Suprapubic skin (tissue), 4 donors: ENCODE measurements around the gene PLA2G2F. TPM values are rescaled to one million over a fixed set of nuclear protein-coding genes. Genes with fewer than 3 reads are reported as not detected.

Source experiments
- DNase-seq, 2 donors: peaks; one replicate each; pipeline ENCODE4 v3.0.0-alpha.2; 2019; ENCODE audit warnings: low spot score in 2 of 2
- H3K27ac ChIP-seq: fragments of 200-600 bp; sonication (generic); one replicate; pipeline ENCODE4 v1.5.1; 2019
- H3K27me3 ChIP-seq: fragments of 200-600 bp; sonication (generic); one replicate; pipeline ENCODE4 v1.5.1; 2019
- H3K36me3 ChIP-seq: fragments of 200-600 bp; sonication (generic); one replicate; pipeline ENCODE4 v1.5.1; 2019
- H3K4me1 ChIP-seq: fragments of 200-600 bp; sonication (generic); one replicate; pipeline ENCODE4 v1.5.1; 2019
- H3K4me3 ChIP-seq: fragments of 200-600 bp; sonication (generic); one replicate; pipeline ENCODE4 v1.5.1; 2019; ENCODE audit warnings: mild to moderate bottlenecking
- H3K9me3 ChIP-seq: fragments of 200-600 bp; sonication (generic); one replicate; pipeline ENCODE4 v1.5.1; 2019
- CTCF ChIP-seq, 2 donors: fragments of 200-600 bp in 1 of 2; fragments of 450-650 bp in 1 of 2; sonication (generic) in 1 of 2; IDR thresholded peaks; one replicate each; pipeline ENCODE4 v1.5.1; 2016 to 2019; ENCODE audit warnings: antibody characterized with exemption in 2 of 2, mild to moderate bottlenecking in 1 of 2, moderate library complexity in 1 of 2
- EP300 ChIP-seq: sonication (generic); formaldehyde crosslinking; IDR thresholded peaks from one replicate; pipeline ENCODE4 v1.6.1; 2017; ENCODE audit warnings: antibody characterized with exemption
- POLR2A ChIP-seq, 2 donors: fragments of 450-650 bp; IDR thresholded peaks; one replicate each; pipeline ENCODE4 v1.6.1; 2017; ENCODE audit warnings: antibody characterized with exemption in 2 of 2, mild to moderate bottlenecking in 2 of 2, moderate library complexity in 2 of 2
- POLR2AphosphoS5 ChIP-seq, 3 donors: sonication (generic); formaldehyde crosslinking; IDR thresholded peaks; one replicate each; pipeline ENCODE4 v1.6.1; 2017; ENCODE audit warnings: antibody characterized with exemption in 3 of 3
- WGBS: methylation state at CpG from one replicate; pipeline ENCODE4 v1.1.5; 2018; 5-methylcytosine and 5-hydroxymethylcytosine counted together
- total RNA-seq, 4 donors: library from RNA; depleted of rRNA; stranded (reverse); fragments of >200 nt; gene quantifications; one replicate each; pipeline ENCODE4 v1.1.0, GENCODE V29; 2016

Gene PLA2G2F
- total RNA-seq, 4 donors from 2014 or later = 11.9 to 33.8 (median 16.7) TPM

- DNase-seq = no peak
- 58% methylated on average over 9 of the region's 9 CpGs for WGBS
- H3K36me3 ChIP-seq = no peaks in the 10 kb centered on the region
- H3K4me3 ChIP-seq = no peak overlapping the region
- H3K27ac ChIP-seq = no peak overlapping the region
- H3K4me1 ChIP-seq = no peaks in the 10 kb centered on the region
- TF ChIP-seq EP300 (no peak), POLR2AphosphoS5 (IDR thresholded peaks at IDR 0.05) (no peak), POLR2A (IDR thresholded peaks at IDR 0.05) (no peak), CTCF (IDR thresholded peaks at IDR 0.05) (no peak)
- H3K27me3 ChIP-seq = no peaks in the 10 kb centered on the region
- no peaks in the 10 kb centered on the region for H3K9me3 ChIP-seq
These were observed 36.0 kb downstream of the PLA2G2F start for GRCh38 chr1:20174937-20175666.

- no peak for DNase-seq
- no peak overlapping the region for H3K4me3 ChIP-seq
- no peak for TF ChIP-seq CTCF (IDR thresholded peaks at IDR 0.05)
- no peak for TF ChIP-seq POLR2A (IDR thresholded peaks at IDR 0.05)
- TF ChIP-seq POLR2AphosphoS5 (IDR thresholded peaks at IDR 0.05) = no peak
- TF ChIP-seq EP300 = no peak
- no peaks in the 10 kb centered on the region for H3K36me3 ChIP-seq
- H3K9me3 ChIP-seq = no peaks in the 10 kb centered on the region
- peaks cover 6% of the 10 kb centered on the region for H3K27me3 ChIP-seq
- H3K27ac ChIP-seq = no peak overlapping the region
- WGBS = 81% methylated on average over 13 of the region's 13 CpGs
- no peaks in the 10 kb centered on the region for H3K4me1 ChIP-seq
These were observed 39.7 kb downstream of the PLA2G2F start for GRCh38 chr1:20178634-20179370.

- Histone ChIP-seq H3K36me3 (no peaks in the 10 kb centered on the region), H3K27ac (no peak overlapping the region), H3K9me3 (no peaks in the 10 kb centered on the region), H3K4me3 (no peak overlapping the region), H3K27me3 (peaks cover 7% of the 10 kb centered on the region), H3K4me1 (no peaks in the 10 kb centered on the region)
- DNase-seq = no peak
- TF ChIP-seq CTCF (IDR thresholded peaks at IDR 0.05) (no peak), POLR2AphosphoS5 (IDR thresholded peaks at IDR 0.05) (no peak), EP300 (no peak), POLR2A (IDR thresholded peaks at IDR 0.05) (no peak)
- 80% methylated on average over 2 of the region's 2 CpGs for WGBS
These were observed 40.4 kb downstream of the PLA2G2F start for GRCh38 chr1:20179371-20180128.

GRCh38 chr1:20180129-20180843, 41.2 kb downstream of the PLA2G2F start:
- Histone ChIP-seq H3K4me1 (no peaks in the 10 kb centered on the region), H3K27me3 (peaks cover 7% of the 10 kb centered on the region), H3K36me3 (no peaks in the 10 kb centered on the region), H3K9me3 (no peaks in the 10 kb centered on the region), H3K4me3 (no peak overlapping the region), H3K27ac (no peak overlapping the region)
- DNase-seq = no peak
- no peak for TF ChIP-seq CTCF (IDR thresholded peaks at IDR 0.05)
- no peak for TF ChIP-seq POLR2A (IDR thresholded peaks at IDR 0.05)
- TF ChIP-seq EP300 = no peak
- no peak for TF ChIP-seq POLR2AphosphoS5 (IDR thresholded peaks at IDR 0.05)
- WGBS = 87% methylated on average over 6 of the region's 6 CpGs
